H1 (cell line): ENCODE results near the gene C19orf73.
A peak's percentile ranks its signal among the peaks of the same experiment; 100 is the strongest.

ENCODE experiments used
- CHD1 ChIP-seq: IDR thresholded peaks from 2 replicates; pipeline ENCODE4 v1.6.1; 2012; ENCODE audit warnings: low read depth, low read length, improper control_type of control experiment
- EGR1 ChIP-seq: IDR thresholded peaks from 2 replicates; pipeline ENCODE4 v1.6.1; 2011; ENCODE audit warnings: low read depth, low read length, borderline replicate concordance
- EZH2 ChIP-seq: fragments of 200-600 bp; sonication (generic); IDR thresholded peaks from 2 replicates; pipeline ENCODE4 v1.7.1; 2012; ENCODE audit warnings: low read depth, mild to moderate bottlenecking, moderate library complexity, low read length, inconsistent platforms; ENCODE audit not compliant: severe bottlenecking
- GABPA ChIP-seq: IDR thresholded peaks from 2 replicates; pipeline ENCODE4 v1.6.1; 2011; ENCODE audit warnings: mild to moderate bottlenecking, low read length, moderate library complexity, borderline replicate concordance; ENCODE audit not compliant: insufficient read depth
- JUND ChIP-seq: IDR thresholded peaks from 2 replicates; pipeline ENCODE4 v1.6.1; 2011; ENCODE audit warnings: mild to moderate bottlenecking, improper control_type of control experiment, low read length
- NANOG ChIP-seq: IDR thresholded peaks from 2 replicates; pipeline ENCODE4 v1.6.1; 2011; ENCODE audit warnings: low read length, low read depth, mild to moderate bottlenecking, inconsistent platforms; ENCODE audit not compliant: insufficient read depth, poor library complexity, severe bottlenecking
- POLR2A ChIP-seq, 2 experiments: IDR thresholded peaks; 1 replicate in 1 of 2; 2 replicates in 1 of 2; pipeline ENCODE4 v1.6.1; 2011; ENCODE audit warnings: low read depth in 2 of 2, low read length in 2 of 2, mild to moderate bottlenecking in 2 of 2; ENCODE audit errors: control extremely low read depth in 1 of 2
- RFX5 ChIP-seq: IDR thresholded peaks from 2 replicates; pipeline ENCODE4 v1.6.1; 2011; ENCODE audit warnings: low read depth, low read length, improper control_type of control experiment, borderline replicate concordance
- SAP30 ChIP-seq: fragments of 300-600 bp; sonication (generic); IDR thresholded peaks from 2 replicates; pipeline ENCODE4 v1.7.1; 2012; ENCODE audit warnings: low read length, moderate library complexity, mild to moderate bottlenecking, inconsistent platforms; ENCODE audit not compliant: insufficient read depth, insufficient replicate concordance
- SP4 ChIP-seq: IDR thresholded peaks from 2 replicates; pipeline ENCODE4 v1.6.1; 2012; ENCODE audit warnings: low read length, inconsistent platforms
- TAF1 ChIP-seq: IDR thresholded peaks from 2 replicates; pipeline ENCODE4 v1.6.1; 2011; ENCODE audit warnings: mild to moderate bottlenecking, low read depth, low read length
- YY1 ChIP-seq: IDR thresholded peaks from 2 replicates; pipeline ENCODE4 v1.6.1; 2011; ENCODE audit warnings: low read depth, mild to moderate bottlenecking, low read length
- TF ChIP-seq, protein P1 (sequence below): IDR thresholded peaks from 2 replicates; pipeline ENCODE4 v1.6.1; 2012; ENCODE audit warnings: inconsistent platforms
- TF ChIP-seq, protein P2 (sequence below), 3 experiments: IDR thresholded peaks; 1 replicate in 2 of 3; 2 replicates in 1 of 3; pipeline versions ENCODE4 v1.5.1 to v1.6.1; 2011; ENCODE audit warnings: low read length in 3 of 3, mild to moderate bottlenecking in 3 of 3, inconsistent platforms in 2 of 3, low read depth in 1 of 3, moderate library complexity in 1 of 3; ENCODE audit not compliant: insufficient read depth in 1 of 3; ENCODE audit errors: control extremely low read depth in 1 of 3

DNA sequence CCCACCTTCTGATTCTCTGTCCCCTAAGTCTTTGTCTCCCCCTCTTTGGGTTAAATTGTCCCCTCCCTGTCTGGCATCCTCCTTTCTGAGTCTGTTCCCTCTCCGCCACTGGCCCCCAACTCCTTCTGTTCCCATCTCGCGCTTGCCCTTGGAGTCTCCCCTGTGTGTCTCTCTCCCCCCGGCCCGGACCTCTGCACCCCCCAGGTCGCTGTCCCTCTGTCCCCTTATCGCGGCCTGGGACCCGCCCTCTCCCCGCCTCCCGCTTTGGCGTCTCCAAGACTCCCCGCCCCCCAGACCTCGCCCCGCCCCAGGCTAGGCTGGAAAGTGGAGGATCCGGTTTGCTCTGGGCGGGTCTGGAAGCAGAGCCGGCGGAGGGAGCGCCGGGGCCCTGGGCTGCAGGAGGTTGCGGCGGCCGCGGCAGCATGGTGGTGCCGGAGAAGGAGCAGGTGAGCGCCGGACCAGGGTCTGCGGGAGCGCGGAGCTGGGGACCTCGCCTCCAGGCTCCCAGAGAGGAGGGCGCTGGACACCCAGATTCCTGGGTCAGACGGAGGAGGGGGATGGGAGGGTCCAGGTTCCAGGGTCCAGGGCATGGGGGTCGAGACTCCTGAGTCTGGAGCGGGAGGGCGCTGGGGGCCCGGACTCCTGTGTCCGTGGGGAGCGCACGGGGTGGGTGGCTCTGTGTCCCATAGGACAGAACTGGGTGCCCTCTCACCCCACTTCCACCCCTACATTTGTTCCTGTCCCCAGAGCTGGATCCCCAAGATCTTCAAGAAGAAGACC lies 38.7 kb upstream of the C19orf73 start, which contains the start of gene TRPM4:
- no peak for TF ChIP-seq JUND
- TF ChIP-seq NANOG, result no peak
- TF ChIP-seq EZH2, result no peak
- no peak for TF ChIP-seq SAP30
- TF ChIP-seq TAF1, result peak; percentile 85
- no peak for TF ChIP-seq EGR1
- no peak for TF ChIP-seq RFX5
- TF ChIP-seq GABPA, result no peak
- peak; percentile 46; the same call in 1 of the 2 replicates for TF ChIP-seq YY1
- TF ChIP-seq, protein P1, sequence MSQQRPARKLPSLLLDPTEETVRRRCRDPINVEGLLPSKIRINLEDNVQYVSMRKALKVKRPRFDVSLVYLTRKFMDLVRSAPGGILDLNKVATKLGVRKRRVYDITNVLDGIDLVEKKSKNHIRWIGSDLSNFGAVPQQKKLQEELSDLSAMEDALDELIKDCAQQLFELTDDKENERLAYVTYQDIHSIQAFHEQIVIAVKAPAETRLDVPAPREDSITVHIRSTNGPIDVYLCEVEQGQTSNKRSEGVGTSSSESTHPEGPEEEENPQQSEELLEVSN, result peak; percentile 60
- peak in 1 of 2 experiments; percentile 73; a peak in 2 of 3 replicates for TF ChIP-seq POLR2A (IDR thresholded peaks at IDR 0.05; ENCODE audit: control extremely low read depth in 1 of 2, low read depth in 2 of 2, low read length in 2 of 2)
- TF ChIP-seq, protein P2, sequence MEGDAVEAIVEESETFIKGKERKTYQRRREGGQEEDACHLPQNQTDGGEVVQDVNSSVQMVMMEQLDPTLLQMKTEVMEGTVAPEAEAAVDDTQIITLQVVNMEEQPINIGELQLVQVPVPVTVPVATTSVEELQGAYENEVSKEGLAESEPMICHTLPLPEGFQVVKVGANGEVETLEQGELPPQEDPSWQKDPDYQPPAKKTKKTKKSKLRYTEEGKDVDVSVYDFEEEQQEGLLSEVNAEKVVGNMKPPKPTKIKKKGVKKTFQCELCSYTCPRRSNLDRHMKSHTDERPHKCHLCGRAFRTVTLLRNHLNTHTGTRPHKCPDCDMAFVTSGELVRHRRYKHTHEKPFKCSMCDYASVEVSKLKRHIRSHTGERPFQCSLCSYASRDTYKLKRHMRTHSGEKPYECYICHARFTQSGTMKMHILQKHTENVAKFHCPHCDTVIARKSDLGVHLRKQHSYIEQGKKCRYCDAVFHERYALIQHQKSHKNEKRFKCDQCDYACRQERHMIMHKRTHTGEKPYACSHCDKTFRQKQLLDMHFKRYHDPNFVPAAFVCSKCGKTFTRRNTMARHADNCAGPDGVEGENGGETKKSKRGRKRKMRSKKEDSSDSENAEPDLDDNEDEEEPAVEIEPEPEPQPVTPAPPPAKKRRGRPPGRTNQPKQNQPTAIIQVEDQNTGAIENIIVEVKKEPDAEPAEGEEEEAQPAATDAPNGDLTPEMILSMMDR (IDR thresholded peaks at IDR 0.05; ENCODE audit: control extremely low read depth in 1 of 3, insufficient read depth in 1 of 3, low read depth in 1 of 3, low read length in 3 of 3), result no peak
- no peak for TF ChIP-seq SP4
- no peak for TF ChIP-seq CHD1
